ENCODE measurements around the gene SLC16A8. TPM values are rescaled to one million over a fixed set of nuclear protein-coding genes. Genes with fewer than 3 reads are reported as not detected.

Gene SLC16A8, protein sequence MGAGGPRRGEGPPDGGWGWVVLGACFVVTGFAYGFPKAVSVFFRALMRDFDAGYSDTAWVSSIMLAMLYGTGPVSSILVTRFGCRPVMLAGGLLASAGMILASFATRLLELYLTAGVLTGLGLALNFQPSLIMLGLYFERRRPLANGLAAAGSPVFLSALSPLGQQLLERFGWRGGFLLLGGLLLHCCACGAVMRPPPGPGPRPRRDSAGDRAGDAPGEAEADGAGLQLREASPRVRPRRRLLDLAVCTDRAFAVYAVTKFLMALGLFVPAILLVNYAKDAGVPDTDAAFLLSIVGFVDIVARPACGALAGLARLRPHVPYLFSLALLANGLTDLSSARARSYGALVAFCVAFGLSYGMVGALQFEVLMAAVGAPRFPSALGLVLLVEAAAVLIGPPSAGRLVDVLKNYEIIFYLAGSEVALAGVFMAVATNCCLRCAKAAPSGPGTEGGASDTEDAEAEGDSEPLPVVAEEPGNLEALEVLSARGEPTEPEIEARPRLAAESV
- polyA plus RNA-seq (2013, experiment 1 of 2) = 1.3 TPM
- 0.91 TPM for polyA plus RNA-seq (2013, experiment 2 of 2)

DNA sequence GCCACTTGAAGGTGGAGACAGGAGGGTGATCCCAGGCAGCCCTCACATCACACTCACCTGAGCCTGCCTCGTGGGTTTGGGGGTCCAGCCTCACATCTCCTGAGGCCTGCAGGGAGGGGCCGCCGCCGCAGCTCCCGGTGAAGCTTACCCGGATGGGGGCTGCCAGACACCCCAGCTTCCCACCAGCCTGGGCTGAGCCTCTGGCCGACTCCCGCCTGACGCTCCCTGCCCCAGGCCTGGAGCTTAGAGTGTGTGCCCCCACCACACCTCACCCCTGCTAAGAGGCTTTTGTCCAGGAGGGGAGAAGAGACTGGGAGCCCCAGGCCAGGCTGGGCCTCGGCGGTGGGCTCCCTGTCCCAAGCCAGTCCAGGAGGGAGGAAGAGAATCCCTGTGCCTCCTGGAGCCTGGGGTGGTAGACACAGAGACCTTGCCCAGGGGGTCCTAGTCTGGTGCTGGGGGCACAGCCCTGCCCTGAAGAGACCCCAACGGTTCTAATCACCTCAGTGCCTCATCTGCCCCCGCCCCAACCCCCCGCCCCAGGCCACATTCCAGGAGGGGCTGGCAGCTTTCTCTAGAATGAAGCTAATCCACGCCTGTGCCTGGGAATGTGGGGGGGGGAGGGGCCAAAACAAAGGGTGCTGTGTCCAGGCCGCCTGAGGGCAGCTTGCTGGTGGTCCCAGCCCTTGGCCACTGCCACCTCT lies at the start of gene SLC16A8:
SLC16A8 (minus strand) TSS at position 254 of the 701 bp plus-strand sequence. CDS start 1,311 bp downstream, outside the sequence.
- Histone ChIP-seq H3K4me1 (ENCODE audit: control insufficient read depth in 2 of 2, insufficient read depth in 1 of 2, low read depth in 1 of 2, low read length in 2 of 2) (peaks cover 10 to 55% of the 10 kb centered on the region in 2 donors), H3K4me2 (ENCODE audit: insufficient read depth, low read length, poor library complexity, severe bottlenecking) (peak within 1 kb of the TSS; percentile 45), H2BK5ac (ENCODE audit: low read length) (peak within 1 kb of the TSS; percentile 85), H3K79me1 (ENCODE audit: low read depth, low read length) (peaks cover 4% of the 10 kb centered on the region), H3K9ac (ENCODE audit: low read depth, low read length, poor library complexity) (peak within 1 kb of the TSS; percentile 50), H2BK12ac (ENCODE audit: low read length) (peak within 1 kb of the TSS; percentile 100), H2AFZ (ENCODE audit: low read length) (peak within 1 kb of the TSS; percentile 69), H4K91ac (ENCODE audit: low read depth, low read length, poor library complexity) (peak within 1 kb of the TSS; percentile 96), H3K14ac (ENCODE audit: low read length) (peak within 1 kb of the TSS; percentile 90), H2BK120ac (ENCODE audit: low read depth, low read length) (peak within 1 kb of the TSS; percentile 93), H3K36me3 (replicated peaks in 1 of 2; ENCODE audit: control insufficient read depth in 2 of 2, insufficient read depth in 2 of 2, low read length in 2 of 2) (peaks cover 0 to 2% of the 10 kb centered on the region in 2 donors), H2AK5ac (ENCODE audit: low read depth, low read length) (peak within 1 kb of the TSS; percentile 100), H3K4me3 (ENCODE audit: low read length in 2 of 2) (no peak within 1 kb of the TSS), H3K23ac (ENCODE audit: low read depth, low read length, poor library complexity) (peak within 1 kb of the TSS; percentile 98), H4K8ac (ENCODE audit: low read depth, low read length) (peak within 1 kb of the TSS; percentile 92), H3K18ac (ENCODE audit: low read length) (peak within 1 kb of the TSS; percentile 97), H3K4ac (ENCODE audit: low read length) (peak within 1 kb of the TSS; percentile 84), H3K9me3 (replicated peaks in 1 of 2; ENCODE audit: control insufficient read depth in 2 of 2, insufficient read depth in 1 of 2, low read depth in 1 of 2, low read length in 2 of 2) (no peaks in the 10 kb centered on the region), H3K27ac (replicated peaks; ENCODE audit: low read length) (peak within 1 kb of the TSS; percentile 69), H2BK15ac (ENCODE audit: low read length) (peak within 1 kb of the TSS; percentile 100), H3K27me3 (ENCODE audit: control insufficient read depth in 3 of 3, insufficient read depth in 3 of 3, low read depth in 1 of 3, low read length in 3 of 3) (peaks cover 0 to 32% (median 7%) of the 10 kb centered on the region in 3 experiments)
- peak; percentile 54 for DNase-seq (ENCODE audit: low spot score)
- WGBS, 2 donors (ENCODE audit: extremely low coverage in 2 of 2, insufficient read length in 2 of 2, insufficient replicate concordance in 1 of 2) = no CpG with 5 or more reads among the region's 16 CpGs

DNA sequence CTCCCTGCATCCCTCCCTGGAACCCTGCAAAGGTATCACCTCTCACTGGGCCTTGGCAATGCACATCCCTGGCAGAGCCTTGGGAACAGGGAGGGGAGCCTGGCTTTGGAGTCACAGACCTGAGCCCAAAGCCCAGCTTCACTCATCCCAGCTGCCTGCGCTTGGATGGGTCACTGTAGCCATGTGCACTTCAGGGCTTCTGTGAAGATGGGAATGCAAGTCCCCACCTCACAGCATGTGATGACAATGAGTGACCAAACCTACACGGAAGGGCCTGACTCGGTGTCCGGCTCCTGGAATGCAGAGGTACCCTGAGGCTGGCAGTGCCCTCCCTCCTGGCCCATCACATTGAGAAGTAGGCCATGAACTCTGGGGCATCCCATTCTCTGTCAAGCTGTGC lies 49.3 kb upstream of the SLC16A8 start:
- H3K27me3 ChIP-seq (ENCODE audit: control insufficient read depth in 3 of 3, insufficient read depth in 3 of 3, low read depth in 1 of 3, low read length in 3 of 3) = no peaks in the 10 kb centered on the region
- no peak overlapping the region for H2BK15ac ChIP-seq (ENCODE audit: low read length)
- no peak overlapping the region for H3K4me2 ChIP-seq (ENCODE audit: insufficient read depth, low read length, poor library complexity, severe bottlenecking)
- no peak overlapping the region for H3K27ac ChIP-seq (replicated peaks; ENCODE audit: low read length)
- no peaks in the 10 kb centered on the region for H3K9me3 ChIP-seq (replicated peaks in 1 of 2; ENCODE audit: control insufficient read depth in 2 of 2, insufficient read depth in 1 of 2, low read depth in 1 of 2, low read length in 2 of 2)
- no peak overlapping the region for H3K23ac ChIP-seq (ENCODE audit: low read depth, low read length, poor library complexity)
- H2BK12ac ChIP-seq (ENCODE audit: low read length) = no peak overlapping the region
- no peak overlapping the region for H3K4me3 ChIP-seq (ENCODE audit: low read length in 2 of 2)
- no peak overlapping the region for H4K91ac ChIP-seq (ENCODE audit: low read depth, low read length, poor library complexity)
- no peak overlapping the region for H3K14ac ChIP-seq (ENCODE audit: low read length)
- no peak overlapping the region for H2BK5ac ChIP-seq (ENCODE audit: low read length)
- no peak overlapping the region for H2AFZ ChIP-seq (ENCODE audit: low read length)
- DNase-seq (ENCODE audit: low spot score) = no peak
- H4K8ac ChIP-seq (ENCODE audit: low read depth, low read length) = no peak overlapping the region
- WGBS, 2 donors (ENCODE audit: extremely low coverage in 2 of 2, insufficient read length in 2 of 2, insufficient replicate concordance in 1 of 2) = no CpG with 5 or more reads among the region's 4 CpGs
- H3K79me1 ChIP-seq (ENCODE audit: low read depth, low read length) = no peaks in the 10 kb centered on the region
- peaks cover 4 to 6% of the 10 kb centered on the region in 2 donors for H3K36me3 ChIP-seq (replicated peaks in 1 of 2; ENCODE audit: control insufficient read depth in 2 of 2, insufficient read depth in 2 of 2, low read length in 2 of 2)
- H2BK120ac ChIP-seq (ENCODE audit: low read depth, low read length) = no peak overlapping the region
- H3K4ac ChIP-seq (ENCODE audit: low read length) = no peak overlapping the region
- H3K4me1 ChIP-seq (ENCODE audit: control insufficient read depth in 2 of 2, insufficient read depth in 1 of 2, low read depth in 1 of 2, low read length in 2 of 2) = no peaks in the 10 kb centered on the region
- H3K18ac ChIP-seq (ENCODE audit: low read length) = no peak overlapping the region
- H3K9ac ChIP-seq (ENCODE audit: low read depth, low read length, poor library complexity) = no peak overlapping the region
- no peak overlapping the region for H2AK5ac ChIP-seq (ENCODE audit: low read depth, low read length)

DNA sequence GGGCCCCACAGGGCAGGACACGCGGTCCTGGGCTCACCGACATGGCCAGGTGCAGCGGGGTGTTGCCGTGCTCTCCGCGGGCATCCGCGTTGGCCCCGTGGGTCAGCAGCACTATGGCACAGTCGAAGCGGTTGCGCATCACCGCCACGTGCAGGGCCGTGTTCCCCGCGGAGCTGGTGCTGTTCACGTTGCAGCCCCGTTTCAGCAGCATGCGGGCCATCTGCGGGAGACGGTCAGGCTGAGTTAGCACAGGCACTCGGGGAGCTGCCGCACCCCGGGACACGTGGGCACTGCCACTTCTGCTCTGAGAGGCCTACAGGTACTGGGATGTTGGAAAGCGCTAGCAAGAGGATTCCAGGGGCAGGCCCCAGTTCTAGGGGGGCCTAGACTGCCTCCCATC lies 48.8 kb upstream of the SLC16A8 start:
- no peak for DNase-seq (ENCODE audit: low spot score)

DNA sequence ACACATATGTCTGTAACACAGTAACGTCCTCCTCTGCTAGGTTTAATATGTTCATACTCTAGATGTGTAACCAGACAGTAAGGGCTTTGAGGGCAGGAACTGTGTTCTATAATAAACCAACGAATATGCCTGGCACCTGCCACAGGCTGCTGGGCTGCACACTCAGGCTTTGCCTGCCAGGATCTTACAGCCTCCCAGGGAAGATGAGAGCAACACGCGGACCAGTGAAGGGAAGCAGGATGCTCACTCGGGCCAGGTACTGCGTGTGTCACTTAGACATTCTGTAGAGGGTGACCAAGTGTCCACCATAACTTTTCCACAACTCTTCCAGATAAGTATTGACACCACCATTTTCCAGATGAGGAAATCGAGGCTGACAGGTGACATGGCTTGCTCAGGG lies 48.2 kb upstream of the SLC16A8 start:
- no peak for DNase-seq (ENCODE audit: low spot score)
- WGBS, 2 donors (ENCODE audit: extremely low coverage in 2 of 2, insufficient read length in 2 of 2, insufficient replicate concordance in 1 of 2) = no CpG with 5 or more reads among the region's 7 CpGs
- no peak overlapping the region for H3K23ac ChIP-seq (ENCODE audit: low read depth, low read length, poor library complexity)

More for the DNA sequence above, 48.8 kb upstream of the SLC16A8 start:
- Histone ChIP-seq H2BK120ac (ENCODE audit: low read depth, low read length) (no peak overlapping the region), H3K4ac (ENCODE audit: low read length) (no peak overlapping the region), H3K36me3 (replicated peaks in 1 of 2; ENCODE audit: control insufficient read depth in 2 of 2, insufficient read depth in 2 of 2, low read length in 2 of 2) (peaks cover 4 to 6% of the 10 kb centered on the region in 2 donors), H3K18ac (ENCODE audit: low read length) (peak overlapping the region; percentile 83), H3K4me3 (ENCODE audit: low read length in 2 of 2) (no peak overlapping the region), H2AK5ac (ENCODE audit: low read depth, low read length) (no peak overlapping the region), H3K23ac (ENCODE audit: low read depth, low read length, poor library complexity) (no peak overlapping the region), H4K91ac (ENCODE audit: low read depth, low read length, poor library complexity) (no peak overlapping the region), H2BK15ac (ENCODE audit: low read length) (no peak overlapping the region), H2BK5ac (ENCODE audit: low read length) (peak overlapping the region; percentile 54), H4K8ac (ENCODE audit: low read depth, low read length) (no peak overlapping the region), H3K14ac (ENCODE audit: low read length) (no peak overlapping the region), H3K27ac (replicated peaks; ENCODE audit: low read length) (no peak overlapping the region), H3K9me3 (replicated peaks in 1 of 2; ENCODE audit: control insufficient read depth in 2 of 2, insufficient read depth in 1 of 2, low read depth in 1 of 2, low read length in 2 of 2) (no peaks in the 10 kb centered on the region), H3K4me2 (ENCODE audit: insufficient read depth, low read length, poor library complexity, severe bottlenecking) (no peak overlapping the region), H3K79me1 (ENCODE audit: low read depth, low read length) (no peaks in the 10 kb centered on the region), H3K9ac (ENCODE audit: low read depth, low read length, poor library complexity) (peak overlapping the region; percentile 83), H3K27me3 (ENCODE audit: control insufficient read depth in 3 of 3, insufficient read depth in 3 of 3, low read depth in 1 of 3, low read length in 3 of 3) (no peaks in the 10 kb centered on the region), H3K4me1 (ENCODE audit: control insufficient read depth in 2 of 2, insufficient read depth in 1 of 2, low read depth in 1 of 2, low read length in 2 of 2) (no peaks in the 10 kb centered on the region), H2BK12ac (ENCODE audit: low read length) (no peak overlapping the region), H2AFZ (ENCODE audit: low read length) (no peak overlapping the region)
- no CpG with 5 or more reads among the region's 28 CpGs for WGBS, 2 donors (ENCODE audit: extremely low coverage in 2 of 2, insufficient read length in 2 of 2, insufficient replicate concordance in 1 of 2)

More for the DNA sequence above, 48.2 kb upstream of the SLC16A8 start:
- H4K8ac ChIP-seq (ENCODE audit: low read depth, low read length) = no peak overlapping the region
- H3K36me3 ChIP-seq (replicated peaks in 1 of 2; ENCODE audit: control insufficient read depth in 2 of 2, insufficient read depth in 2 of 2, low read length in 2 of 2) = peaks cover 4 to 6% of the 10 kb centered on the region in 2 donors
- no peak overlapping the region for H3K14ac ChIP-seq (ENCODE audit: low read length)
- no peak overlapping the region for H2BK12ac ChIP-seq (ENCODE audit: low read length)
- no peak overlapping the region for H3K18ac ChIP-seq (ENCODE audit: low read length)
- no peak overlapping the region for H3K4me2 ChIP-seq (ENCODE audit: insufficient read depth, low read length, poor library complexity, severe bottlenecking)
- H3K9ac ChIP-seq (ENCODE audit: low read depth, low read length, poor library complexity) = no peak overlapping the region
- H2BK5ac ChIP-seq (ENCODE audit: low read length) = no peak overlapping the region
- no peak overlapping the region for H2BK15ac ChIP-seq (ENCODE audit: low read length)
- no peak overlapping the region for H2AK5ac ChIP-seq (ENCODE audit: low read depth, low read length)
- peaks cover 0 to 2% of the 10 kb centered on the region in 2 donors for H3K4me1 ChIP-seq (ENCODE audit: control insufficient read depth in 2 of 2, insufficient read depth in 1 of 2, low read depth in 1 of 2, low read length in 2 of 2)
- no peak overlapping the region for H3K27ac ChIP-seq (replicated peaks; ENCODE audit: low read length)
- no peak overlapping the region for H3K4ac ChIP-seq (ENCODE audit: low read length)
- H3K27me3 ChIP-seq (ENCODE audit: control insufficient read depth in 3 of 3, insufficient read depth in 3 of 3, low read depth in 1 of 3, low read length in 3 of 3) = no peaks in the 10 kb centered on the region
- no peaks in the 10 kb centered on the region for H3K79me1 ChIP-seq (ENCODE audit: low read depth, low read length)
- no peaks in the 10 kb centered on the region for H3K9me3 ChIP-seq (replicated peaks in 1 of 2; ENCODE audit: control insufficient read depth in 2 of 2, insufficient read depth in 1 of 2, low read depth in 1 of 2, low read length in 2 of 2)
- no peak overlapping the region for H4K91ac ChIP-seq (ENCODE audit: low read depth, low read length, poor library complexity)
- no peak overlapping the region for H2AFZ ChIP-seq (ENCODE audit: low read length)
- H2BK120ac ChIP-seq (ENCODE audit: low read depth, low read length) = no peak overlapping the region
- H3K4me3 ChIP-seq (ENCODE audit: low read length in 2 of 2) = no peak overlapping the region
